Activated B cell treated with CpG ODN at 0.5 μM for 24 hours (primary cell): Measurements from ENCODE around the gene SLC10A2. TPM values are rescaled to one million over a fixed set of nuclear protein-coding genes. Genes with fewer than 3 reads are reported as not detected.

Experiments used
- ATAC-seq: fragments of 200-7000 bp; cut with Tn5 transposase; one replicate; pipeline ENCODE4 v1.10.0; 2021; ENCODE audit warnings: low read depth, mild to moderate bottlenecking, moderate library complexity
- CTCF ChIA-PET: fragments of 350-600 bp; sonication (Branson Sonifier 250); formaldehyde crosslinking; loops from one replicate; lab custom pipeline; 2021; ENCODE audit warnings: antibody characterized with exemption; lab: Charles Lee
- POLR2A ChIA-PET: fragments of 350-600 bp; sonication (Branson Sonifier 250); formaldehyde crosslinking; loops from one replicate; lab custom pipeline; 2021; ENCODE audit warnings: antibody characterized with exemption; lab: Charles Lee
- DNase-seq: peaks from one replicate; pipeline ENCODE4 v3.0.0; 2022
- H3K27ac Mint-ChIP-seq: one replicate; pipeline ENCODE4 v1.8.0; 2020; ENCODE audit warnings: mixed read lengths
- H3K27me3 Mint-ChIP-seq: one replicate; pipeline ENCODE4 v1.8.0; 2021; ENCODE audit warnings: mixed read lengths
- H3K36me3 Mint-ChIP-seq: one replicate; pipeline ENCODE4 v1.8.0; 2021; ENCODE audit warnings: low read depth, mixed read lengths
- H3K4me1 Mint-ChIP-seq: one replicate; pipeline ENCODE4 v1.8.0; 2021; ENCODE audit warnings: mixed read lengths
- H3K4me3 Mint-ChIP-seq: one replicate; pipeline ENCODE4 v1.8.0; 2020; ENCODE audit warnings: mild to moderate bottlenecking, mixed read lengths
- H3K9me3 Mint-ChIP-seq: one replicate; pipeline ENCODE4 v1.8.0; 2020; ENCODE audit warnings: mixed read lengths
- intact Hi-C: fragments of 100-400 bp; cut with micrococcal nuclease; formaldehyde crosslinking; loops from one replicate; pipeline ENCODE4 v1.15.1; 2024
- total RNA-seq: library from RNA; stranded (reverse); gene quantifications from 2 replicates; pipeline ENCODE4 v1.2.3, GENCODE V29; 2022
- TF ChIP-seq, protein P1 (sequence below): fragments of 200-600 bp; IDR thresholded peaks from one replicate; pipeline ENCODE4 v1.8.0; 2022; ENCODE audit warnings: antibody characterized with exemption, mild to moderate bottlenecking

SLC10A2 gene
- total RNA-seq, 1 donor from 2014 or later: not detected

DNA sequence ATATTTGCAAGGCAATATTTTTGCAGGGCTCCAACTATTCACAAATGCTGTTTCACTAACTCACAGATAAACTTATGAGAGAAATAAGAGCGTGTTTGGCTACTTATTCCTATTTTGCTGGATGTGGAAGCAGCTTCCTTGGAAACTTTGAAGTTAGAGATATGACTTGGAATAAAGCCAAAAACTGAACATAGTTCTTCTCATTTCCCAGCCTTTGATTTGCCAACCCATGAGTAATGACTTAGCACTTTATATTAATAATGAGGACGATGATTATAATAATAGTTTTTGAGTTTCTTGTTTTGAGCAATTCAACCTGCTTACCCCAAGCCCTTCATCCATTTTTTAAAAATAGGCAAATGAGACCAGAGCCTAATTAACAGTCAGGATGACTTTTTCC, 47.7 kb downstream of the SLC10A2 start:
- intact Hi-C loops: no loop called here
- ATAC-seq (no peak), DNase-seq (no peak)
- no peak overlapping the region for H3K27ac Mint-ChIP-seq
- H3K9me3 Mint-ChIP-seq: no peaks in the 10 kb centered on the region
- CTCF ChIA-PET: interaction anchor here (1.0 kb wide), 1 partner anchor 103 kb away, joined by 3 read pairs; no protein-coding TSS in a partner anchor
- no peaks in the 10 kb centered on the region for H3K36me3 Mint-ChIP-seq
- no peak overlapping the region for H3K4me3 Mint-ChIP-seq
- TF ChIP-seq, protein P1, sequence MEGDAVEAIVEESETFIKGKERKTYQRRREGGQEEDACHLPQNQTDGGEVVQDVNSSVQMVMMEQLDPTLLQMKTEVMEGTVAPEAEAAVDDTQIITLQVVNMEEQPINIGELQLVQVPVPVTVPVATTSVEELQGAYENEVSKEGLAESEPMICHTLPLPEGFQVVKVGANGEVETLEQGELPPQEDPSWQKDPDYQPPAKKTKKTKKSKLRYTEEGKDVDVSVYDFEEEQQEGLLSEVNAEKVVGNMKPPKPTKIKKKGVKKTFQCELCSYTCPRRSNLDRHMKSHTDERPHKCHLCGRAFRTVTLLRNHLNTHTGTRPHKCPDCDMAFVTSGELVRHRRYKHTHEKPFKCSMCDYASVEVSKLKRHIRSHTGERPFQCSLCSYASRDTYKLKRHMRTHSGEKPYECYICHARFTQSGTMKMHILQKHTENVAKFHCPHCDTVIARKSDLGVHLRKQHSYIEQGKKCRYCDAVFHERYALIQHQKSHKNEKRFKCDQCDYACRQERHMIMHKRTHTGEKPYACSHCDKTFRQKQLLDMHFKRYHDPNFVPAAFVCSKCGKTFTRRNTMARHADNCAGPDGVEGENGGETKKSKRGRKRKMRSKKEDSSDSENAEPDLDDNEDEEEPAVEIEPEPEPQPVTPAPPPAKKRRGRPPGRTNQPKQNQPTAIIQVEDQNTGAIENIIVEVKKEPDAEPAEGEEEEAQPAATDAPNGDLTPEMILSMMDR: no peak
- POLR2A ChIA-PET: no interaction called here
- H3K27me3 Mint-ChIP-seq: no peaks in the 10 kb centered on the region
- H3K4me1 Mint-ChIP-seq: no peaks in the 10 kb centered on the region

DNA sequence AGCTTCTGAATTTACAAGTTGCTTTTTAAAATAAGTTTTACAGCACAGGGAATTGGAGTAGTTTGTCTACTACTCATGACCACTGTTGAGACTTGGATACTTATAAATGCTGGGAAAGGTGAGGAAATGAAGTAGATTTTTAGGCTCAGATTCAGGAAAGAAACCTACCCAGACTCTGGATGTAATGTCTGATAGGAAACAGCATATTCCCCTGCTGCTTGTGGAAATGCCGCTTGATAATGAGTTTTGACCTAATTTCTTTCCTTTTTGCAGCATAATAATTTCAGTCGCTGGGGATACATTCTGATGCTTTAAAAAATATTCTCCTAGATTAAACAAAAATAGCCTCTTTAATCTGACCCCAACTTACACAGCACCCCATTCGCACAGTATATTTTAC, 53.6 kb downstream of the SLC10A2 start:
- Mint-ChIP-seq H3K27ac (no peak overlapping the region), H3K36me3 (no peaks in the 10 kb centered on the region), H3K9me3 (peaks cover 4% of the 10 kb centered on the region), H3K4me1 (peaks cover 12% of the 10 kb centered on the region), H3K27me3 (no peaks in the 10 kb centered on the region), H3K4me3 (no peak overlapping the region)
- TF ChIP-seq, protein P1: no peak
- intact Hi-C loops: no loop called here
- ATAC-seq: no peak
- CTCF ChIA-PET: no interaction called here
- POLR2A ChIA-PET: no interaction called here
- no peak for DNase-seq

DNA sequence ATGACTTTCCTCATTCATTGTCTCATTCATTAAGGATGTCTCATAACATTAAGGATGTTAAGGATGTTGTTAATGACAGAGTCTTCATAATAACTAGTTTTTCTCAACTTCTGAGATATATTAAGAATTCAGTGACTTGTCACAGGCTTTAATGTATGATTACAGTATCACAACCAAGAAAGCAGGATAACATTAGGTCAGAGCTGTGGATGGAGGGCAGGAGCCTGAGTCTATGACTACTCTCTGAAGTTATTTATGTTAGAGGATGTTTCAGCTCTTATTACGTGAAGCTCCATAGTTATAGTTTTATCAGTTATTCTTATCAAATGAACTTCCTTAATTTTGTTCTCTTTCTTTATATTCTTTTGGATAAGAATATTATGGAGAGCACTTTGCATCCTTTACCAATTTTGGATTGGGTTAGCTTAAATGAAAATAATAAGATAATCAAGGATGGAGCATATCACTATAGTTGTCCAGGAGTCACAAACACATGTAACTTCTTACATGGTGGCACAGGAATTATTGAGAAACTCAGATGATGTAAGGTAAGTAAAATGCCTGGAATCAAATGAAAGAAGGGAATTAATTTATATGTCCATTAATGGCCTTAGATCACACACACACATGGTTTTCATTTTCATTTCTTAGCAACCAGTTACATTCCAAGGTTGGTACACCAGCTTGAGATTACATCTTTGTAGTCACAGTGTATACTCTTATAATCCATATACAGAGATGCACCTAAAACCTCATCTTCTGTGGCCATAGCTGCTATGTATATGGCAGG, 57.0 kb downstream of the SLC10A2 start:
- Mint-ChIP-seq H3K27me3 (no peaks in the 10 kb centered on the region), H3K27ac (no peak overlapping the region), H3K9me3 (peaks cover 4% of the 10 kb centered on the region), H3K36me3 (no peaks in the 10 kb centered on the region), H3K4me1 (peaks cover 27% of the 10 kb centered on the region), H3K4me3 (no peak overlapping the region)
- intact Hi-C loops: no loop called here
- TF ChIP-seq, protein P1: no peak
- CTCF ChIA-PET: no interaction called here
- POLR2A ChIA-PET: no interaction called here
- DNase-seq (no peak), ATAC-seq (no peak)

- DNase-seq (no peak), ATAC-seq (no peak)
- Mint-ChIP-seq H3K9me3 (peaks cover 4% of the 10 kb centered on the region), H3K4me1 (peaks cover 27% of the 10 kb centered on the region), H3K27ac (peak overlapping the region; percentile 83), H3K36me3 (no peaks in the 10 kb centered on the region), H3K27me3 (no peaks in the 10 kb centered on the region), H3K4me3 (peak overlapping the region; percentile 70)
- TF ChIP-seq, protein P1: no peak
- intact Hi-C loops: loop anchor here (2.0 kb wide), 1 partner anchor 23 kb away; no protein-coding TSS in a partner anchor
- CTCF ChIA-PET: no interaction called here
- POLR2A ChIA-PET: no interaction called here
Observed at GRCh38 chr13:103007427-103007762, 58.8 kb downstream of the SLC10A2 start.

- ChIA-PET POLR2A (no interaction called here), CTCF (no interaction called here)
- Mint-ChIP-seq H3K27me3 (no peaks in the 10 kb centered on the region), H3K4me3 (peak overlapping the region; percentile 70), H3K27ac (peak overlapping the region; percentile 83), H3K4me1 (peaks cover 30% of the 10 kb centered on the region), H3K9me3 (peaks cover 6% of the 10 kb centered on the region), H3K36me3 (no peaks in the 10 kb centered on the region)
- intact Hi-C loops: loop anchor here (2.0 kb wide), 1 partner anchor 24 kb away; no protein-coding TSS in a partner anchor
- DNase-seq: no peak
- peak; percentile 83 for ATAC-seq
- TF ChIP-seq, protein P1: no peak
Observed at GRCh38 chr13:103006641-103007426, 59.4 kb downstream of the SLC10A2 start.
